Subcutaneous abdominal adipose tissue (tissue), 5 donors: ENCODE data around the gene UPK3B.
"Not testable (repeated sequence)": the region's sequence is repeated elsewhere in the genome, so short reads cannot be mapped to it uniquely, and the experiment has no call there.

Experiments
- H3K27ac ChIP-seq: one replicate; pipeline ENCODE4 v1.7.0; 2013; ENCODE audit warnings: low read depth, mild to moderate bottlenecking, inconsistent platforms, low read length, moderate library complexity
- H3K27me3 ChIP-seq, 5 donors: one replicate each; pipeline ENCODE4 v1.7.0; 2013; ENCODE audit warnings: low read length in 5 of 5, inconsistent platforms in 1 of 5; ENCODE audit not compliant: control insufficient read depth in 5 of 5, insufficient read depth in 4 of 5
- H3K36me3 ChIP-seq, 5 donors: one replicate each; pipeline ENCODE4 v1.7.0; 2013; ENCODE audit warnings: low read length in 5 of 5; ENCODE audit not compliant: control insufficient read depth in 5 of 5, insufficient read depth in 5 of 5
- H3K4me1 ChIP-seq, 5 donors: one replicate each; pipeline ENCODE4 v1.7.0; 2013; ENCODE audit warnings: low read length in 5 of 5, mild to moderate bottlenecking in 3 of 5, moderate library complexity in 1 of 5; ENCODE audit not compliant: control insufficient read depth in 5 of 5, insufficient read depth in 5 of 5
- H3K4me3 ChIP-seq, 5 donors: one replicate each; pipeline ENCODE4 v1.7.0; 2013; ENCODE audit warnings: low read length in 5 of 5, low read depth in 1 of 5
- H3K9ac ChIP-seq, 5 donors: one replicate each; pipeline ENCODE4 v1.7.0; 2013; ENCODE audit warnings: low read length in 5 of 5, mild to moderate bottlenecking in 4 of 5, moderate library complexity in 3 of 5
- H3K9me3 ChIP-seq, 5 donors: one replicate each; pipeline ENCODE4 v1.7.0; 2013; ENCODE audit warnings: low read length in 5 of 5; ENCODE audit not compliant: control insufficient read depth in 5 of 5
- donor health status: healthy.
- donor health status: healthy.
- donor health status: healthy.
- donor health status: healthy.
- donor health status: healthy.

The UPK3B gene

DNA sequence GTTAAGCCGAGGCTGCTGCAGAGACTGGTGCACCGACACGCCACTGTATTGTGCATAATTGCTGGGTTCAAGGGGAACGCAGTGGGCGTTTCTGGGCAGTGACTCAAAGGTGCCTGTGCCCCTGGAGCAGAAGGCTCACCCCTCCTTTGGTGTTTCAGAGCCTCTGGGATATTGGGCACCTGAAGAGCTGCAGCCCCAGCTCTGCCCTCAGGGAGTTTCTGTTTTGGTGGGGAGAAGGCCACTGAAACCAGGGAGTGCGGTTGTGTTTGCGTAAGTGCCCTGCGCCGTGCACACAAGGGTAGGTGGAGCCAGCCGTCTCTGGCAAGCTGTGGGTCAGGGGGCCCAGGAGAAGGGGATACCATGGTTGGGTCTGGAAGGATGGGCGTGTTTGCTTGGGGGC lies 34.1 kb upstream of the UPK3B start:
- not testable (repeated sequence) for H3K4me3 ChIP-seq, H3K27ac ChIP-seq, H3K27me3 ChIP-seq, H3K9me3 ChIP-seq, H3K4me1 ChIP-seq, H3K9ac ChIP-seq
- H3K36me3 ChIP-seq: peaks cover 0 to 15% (median 2%) of the 10 kb centered on the region in 5 donors

GRCh38 chr7:76476742-76477474 lies 33.4 kb upstream of the UPK3B start:
- H3K4me3 ChIP-seq, H3K4me1 ChIP-seq, H3K9me3 ChIP-seq, H3K27me3 ChIP-seq, H3K9ac ChIP-seq, H3K27ac ChIP-seq: not testable (repeated sequence)
- H3K36me3 ChIP-seq: peaks cover 0 to 17% (median 2%) of the 10 kb centered on the region in 5 donors

GRCh38 chr7:76479628-76480027 lies 30.7 kb upstream of the UPK3B start:
- not testable (repeated sequence) for H3K27me3 ChIP-seq, H3K9me3 ChIP-seq, H3K27ac ChIP-seq, H3K4me3 ChIP-seq, H3K4me1 ChIP-seq, H3K9ac ChIP-seq
- peaks cover 0 to 29% (median 10%) of the 10 kb centered on the region in 5 donors for H3K36me3 ChIP-seq

- not testable (repeated sequence) for H3K9me3 ChIP-seq, H3K4me3 ChIP-seq, H3K9ac ChIP-seq, H3K4me1 ChIP-seq, H3K27ac ChIP-seq, H3K27me3 ChIP-seq
- H3K36me3 ChIP-seq: peaks cover 0 to 29% (median 10%) of the 10 kb centered on the region in 5 donors
These were observed 29.7 kb upstream of the UPK3B start for GRCh38 chr7:76480403-76481253.

DNA sequence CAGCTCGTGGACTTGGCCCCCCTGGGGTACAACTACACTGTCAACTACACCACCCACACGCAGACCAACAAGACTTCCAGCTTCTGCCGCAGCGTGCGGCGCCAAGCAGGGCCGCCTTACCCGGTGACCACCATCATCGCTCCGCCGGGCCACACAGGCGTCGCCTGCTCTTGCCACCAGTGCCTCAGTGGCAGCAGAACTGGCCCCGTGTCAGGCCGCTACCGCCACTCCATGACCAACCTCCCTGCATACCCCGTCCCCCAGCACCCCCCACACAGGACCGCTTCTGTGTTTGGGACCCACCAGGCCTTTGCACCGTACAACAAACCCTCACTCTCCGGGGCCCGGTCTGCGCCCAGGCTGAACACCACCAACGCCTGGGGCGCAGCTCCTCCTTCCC lies 27.7 kb upstream of the UPK3B start:
- not testable (repeated sequence) for H3K9ac ChIP-seq, H3K4me3 ChIP-seq, H3K9me3 ChIP-seq, H3K4me1 ChIP-seq, H3K27ac ChIP-seq, H3K27me3 ChIP-seq
- peaks cover 0 to 29% (median 10%) of the 10 kb centered on the region in 5 donors for H3K36me3 ChIP-seq

GRCh38 chr7:76483081-76483480 lies 27.3 kb upstream of the UPK3B start:
- H3K27me3 ChIP-seq, H3K4me3 ChIP-seq, H3K9me3 ChIP-seq, H3K27ac ChIP-seq, H3K9ac ChIP-seq, H3K4me1 ChIP-seq: not testable (repeated sequence)
- H3K36me3 ChIP-seq: peaks cover 0 to 29% (median 10%) of the 10 kb centered on the region in 5 donors

DNA sequence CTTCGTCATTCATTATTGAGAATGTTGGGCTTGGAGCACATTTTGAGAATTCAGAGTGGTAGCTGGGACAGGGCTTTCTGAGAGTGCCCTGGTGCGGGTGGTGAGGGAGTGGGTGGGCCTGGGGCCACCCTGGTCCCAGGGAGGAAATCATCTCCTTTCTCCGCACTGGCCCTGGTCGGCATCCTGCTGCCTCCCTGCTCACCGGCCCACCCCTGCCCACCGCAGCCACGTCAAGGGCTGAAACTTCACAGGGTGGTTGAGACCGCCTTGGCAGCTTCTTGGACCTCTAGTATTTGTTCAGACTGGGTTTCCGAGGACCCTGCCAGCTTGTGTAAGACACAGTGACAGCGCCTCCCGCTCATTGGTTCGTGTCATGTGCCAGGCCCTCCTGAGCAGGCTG lies 25.9 kb upstream of the UPK3B start:
- H3K4me3 ChIP-seq, H3K9me3 ChIP-seq, H3K27ac ChIP-seq, H3K4me1 ChIP-seq, H3K9ac ChIP-seq, H3K27me3 ChIP-seq: not testable (repeated sequence)
- H3K36me3 ChIP-seq: peaks cover 0 to 29% (median 10%) of the 10 kb centered on the region in 5 donors

DNA sequence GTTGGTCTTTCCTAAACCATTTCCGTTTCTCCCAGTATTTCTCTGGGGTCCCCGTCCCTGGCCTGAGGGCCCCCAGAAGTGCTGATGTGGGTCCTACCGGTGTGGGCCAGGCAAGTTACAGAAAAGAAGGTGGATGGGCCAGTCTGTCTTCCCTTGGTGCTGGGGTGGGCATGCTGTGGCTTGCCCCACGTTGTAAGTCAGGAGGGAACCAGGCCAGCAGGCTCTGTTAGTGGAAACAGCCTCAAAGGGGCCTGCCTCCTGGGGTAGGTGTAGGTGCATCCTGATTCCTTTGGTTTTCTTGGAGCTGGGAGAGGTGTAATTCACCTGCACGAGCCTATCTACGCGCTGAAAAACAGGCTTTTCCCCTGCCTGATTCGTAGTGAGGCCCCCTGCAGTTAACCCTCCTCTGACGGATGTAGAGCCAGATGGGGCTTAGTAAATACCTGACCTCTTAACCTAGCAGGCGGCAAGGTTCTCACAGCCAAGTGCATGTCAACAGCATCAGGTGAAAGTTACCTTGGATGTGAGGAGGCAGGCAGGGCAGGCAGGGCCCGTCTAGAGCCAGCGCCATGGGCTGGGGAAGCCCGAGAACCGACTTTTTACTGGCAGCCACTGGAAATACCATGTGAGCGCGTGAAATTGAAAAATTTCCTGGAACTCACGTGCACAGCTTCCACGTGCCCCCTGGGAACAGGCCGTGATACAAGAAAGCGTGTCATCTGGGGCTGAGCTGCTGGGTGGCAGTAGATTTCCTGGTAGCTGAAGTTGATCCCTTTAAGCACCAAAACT lies 24.3 kb upstream of the UPK3B start:
- H3K27ac ChIP-seq, H3K4me1 ChIP-seq: not testable (repeated sequence)
- peaks cover 0 to 17% (median 10%) of the 10 kb centered on the region in 5 donors for H3K36me3 ChIP-seq

DNA sequence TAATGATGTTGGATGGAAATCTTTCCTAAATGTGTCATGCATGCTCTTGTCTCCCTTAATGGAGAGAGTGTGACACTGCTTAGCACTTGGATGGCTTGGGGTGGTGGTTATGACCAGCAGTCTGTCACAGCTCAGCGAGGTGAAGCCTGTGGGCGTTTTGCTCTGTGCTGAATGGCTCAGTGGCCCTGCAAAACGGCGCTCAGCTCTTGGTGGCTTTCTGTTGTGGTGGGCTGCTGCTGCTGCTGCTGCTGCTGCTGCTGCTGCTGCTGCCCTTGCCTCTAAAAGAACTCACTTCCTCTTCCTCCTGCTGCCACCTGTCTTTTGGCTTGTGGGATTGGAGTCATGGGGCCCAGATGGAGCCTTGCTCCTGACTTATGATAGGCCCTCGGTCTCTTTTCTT lies 23.7 kb upstream of the UPK3B start:
- not testable (repeated sequence) for H3K4me1 ChIP-seq, H3K4me3 ChIP-seq, H3K27me3 ChIP-seq, H3K27ac ChIP-seq, H3K9me3 ChIP-seq, H3K9ac ChIP-seq
- peaks cover 0 to 17% (median 10%) of the 10 kb centered on the region in 5 donors for H3K36me3 ChIP-seq

More for the DNA sequence above, 24.3 kb upstream of the UPK3B start:
- H3K27me3 ChIP-seq, H3K4me3 ChIP-seq, H3K9ac ChIP-seq, H3K9me3 ChIP-seq: not testable (repeated sequence)

DNA sequence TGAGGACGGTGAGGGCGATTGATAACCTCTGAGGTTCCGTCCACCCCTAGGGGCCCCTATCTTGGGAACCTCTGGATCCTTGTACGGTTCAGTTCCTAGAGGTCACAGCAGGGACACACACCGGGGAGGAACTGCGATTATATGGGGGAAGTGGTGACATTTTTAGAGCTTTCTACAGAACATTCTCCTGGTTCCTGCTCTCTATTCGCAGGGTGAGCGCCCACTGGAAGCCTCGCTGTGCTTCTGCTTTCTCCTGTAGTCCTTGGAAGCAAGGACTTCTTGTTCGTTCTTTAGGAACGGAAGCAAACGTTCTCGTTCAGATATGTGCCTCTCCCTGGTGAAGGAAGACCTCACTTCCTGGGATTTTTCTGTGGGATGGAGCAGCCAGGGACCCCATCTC lies 22.4 kb upstream of the UPK3B start:
- H3K4me1 ChIP-seq, H3K27me3 ChIP-seq, H3K9ac ChIP-seq, H3K36me3 ChIP-seq, H3K9me3 ChIP-seq, H3K27ac ChIP-seq, H3K4me3 ChIP-seq: not testable (repeated sequence)
